ENCODE data around the gene LTO1. TPM values are rescaled to one million over a fixed set of nuclear protein-coding genes. Genes with fewer than 3 reads are reported as not detected.
"Not testable (repeated sequence)": the region's sequence is repeated elsewhere in the genome, so short reads cannot be mapped to it uniquely, and the experiment has no call there.

Gene LTO1
- total RNA-seq, 4 donors from 2014 or later: 23.5 to 40.0 (median 26.9) TPM

DNA sequence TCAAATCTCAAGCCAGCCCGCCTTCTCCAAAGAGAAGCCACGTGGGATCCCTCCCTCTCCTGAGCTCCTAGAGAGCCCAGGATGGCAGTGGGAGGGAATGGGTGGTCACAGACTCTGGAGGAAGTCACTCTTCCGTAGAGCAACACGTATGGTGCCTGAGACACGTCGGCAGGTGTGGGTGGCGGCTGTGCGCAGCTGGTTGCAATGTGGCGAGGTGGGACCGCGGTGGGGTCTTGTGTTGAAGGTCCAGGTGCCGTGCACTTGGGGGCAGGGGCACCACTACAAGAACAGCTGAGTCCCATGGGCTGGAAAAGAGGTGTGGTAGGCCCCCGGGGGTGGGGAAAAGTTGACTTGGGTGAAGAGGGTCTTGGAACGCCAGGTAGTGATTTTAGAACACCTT lies 47.6 kb downstream of the LTO1 start:
- intact Hi-C loops (cut with DNase I): no loop called here
- WGBS, 2 donors: 56 to 59% methylated on average over 14 of the region's 14 CpGs
- Histone ChIP-seq H3K9me3 (no peaks in the 10 kb centered on the region), H3K4me3 (replicated peaks in 1 of 3) (no peak overlapping the region), H3K27me3 (no peaks in the 10 kb centered on the region), H3K4me1 (no peaks in the 10 kb centered on the region), H3K27ac (no peak overlapping the region), H3K36me3 (no peaks in the 10 kb centered on the region)
- TF ChIP-seq CTCF (IDR thresholded peaks at IDR 0.05) (no peak), POLR2A (IDR thresholded peaks at IDR 0.05) (no peak)
- no peak for DNase-seq

- Histone ChIP-seq H3K9me3 (no peaks in the 10 kb centered on the region), H3K4me3 (replicated peaks in 1 of 3) (no peak overlapping the region), H3K4me1 (no peaks in the 10 kb centered on the region), H3K27ac (no peak overlapping the region), H3K36me3 (no peaks in the 10 kb centered on the region), H3K27me3 (no peaks in the 10 kb centered on the region)
- TF ChIP-seq CTCF (IDR thresholded peaks at IDR 0.05): no peak
- TF ChIP-seq POLR2A (IDR thresholded peaks at IDR 0.05): no peak
- intact Hi-C loops (cut with DNase I): no loop called here
- 79 to 89% methylated on average over 10 of the region's 10 CpGs for WGBS, 2 donors
- no peak for DNase-seq
Observed at GRCh38 chr11:69625476-69625875, 49.7 kb downstream of the LTO1 start.

- WGBS, 2 donors: 96 to 100% methylated on average over 1 of the region's 1 CpG
- no peaks in the 10 kb centered on the region for H3K9me3 ChIP-seq
- intact Hi-C loops (cut with DNase I): no loop called here
- DNase-seq: no peak
- no peak overlapping the region for H3K27ac ChIP-seq
- H3K4me1 ChIP-seq: no peaks in the 10 kb centered on the region
- no peak for TF ChIP-seq POLR2A (IDR thresholded peaks at IDR 0.05)
- no peak for TF ChIP-seq CTCF (IDR thresholded peaks at IDR 0.05)
- H3K36me3 ChIP-seq: no peaks in the 10 kb centered on the region
- no peaks in the 10 kb centered on the region for H3K27me3 ChIP-seq
- no peak overlapping the region for H3K4me3 ChIP-seq (replicated peaks in 1 of 3)
Observed at GRCh38 chr11:69624293-69624692, 50.9 kb downstream of the LTO1 start.

DNA sequence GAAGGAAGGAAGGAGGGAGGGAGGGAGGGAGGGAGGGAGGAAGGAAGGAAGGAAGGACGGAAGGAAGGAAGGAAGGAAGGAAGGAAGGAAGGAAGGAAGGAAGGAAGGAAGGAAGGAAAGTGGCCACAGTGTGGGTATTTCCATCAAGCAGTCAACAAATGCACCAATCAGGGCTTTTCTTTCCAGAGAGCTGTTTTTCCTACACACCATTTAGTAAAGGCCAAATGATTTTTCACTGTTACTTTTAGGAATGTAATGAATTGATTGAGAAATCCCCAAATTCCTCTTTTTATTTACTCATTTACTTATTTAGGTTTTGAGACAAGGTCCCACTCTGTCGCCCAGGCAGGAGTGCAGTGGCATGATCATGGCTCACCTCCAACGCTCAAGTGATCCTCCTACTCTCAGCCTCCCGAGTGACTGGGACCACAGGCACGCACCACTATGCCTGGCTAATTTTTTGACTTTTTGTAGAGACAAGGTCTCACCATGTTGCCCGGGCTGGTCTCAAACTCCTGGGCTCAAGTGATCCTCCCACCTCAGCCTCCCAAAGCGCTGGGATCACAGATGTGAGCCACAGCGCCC lies 53.0 kb downstream of the LTO1 start:
- H3K36me3 ChIP-seq; intact Hi-C loops (cut with DNase I); H3K4me3 ChIP-seq (replicated peaks in 1 of 3); DNase-seq; H3K27me3 ChIP-seq; H3K4me1 ChIP-seq; H3K9me3 ChIP-seq; H3K27ac ChIP-seq: not testable (repeated sequence)
- WGBS, 2 donors: 65 to 68% methylated on average over 8 of the region's 8 CpGs

DNA sequence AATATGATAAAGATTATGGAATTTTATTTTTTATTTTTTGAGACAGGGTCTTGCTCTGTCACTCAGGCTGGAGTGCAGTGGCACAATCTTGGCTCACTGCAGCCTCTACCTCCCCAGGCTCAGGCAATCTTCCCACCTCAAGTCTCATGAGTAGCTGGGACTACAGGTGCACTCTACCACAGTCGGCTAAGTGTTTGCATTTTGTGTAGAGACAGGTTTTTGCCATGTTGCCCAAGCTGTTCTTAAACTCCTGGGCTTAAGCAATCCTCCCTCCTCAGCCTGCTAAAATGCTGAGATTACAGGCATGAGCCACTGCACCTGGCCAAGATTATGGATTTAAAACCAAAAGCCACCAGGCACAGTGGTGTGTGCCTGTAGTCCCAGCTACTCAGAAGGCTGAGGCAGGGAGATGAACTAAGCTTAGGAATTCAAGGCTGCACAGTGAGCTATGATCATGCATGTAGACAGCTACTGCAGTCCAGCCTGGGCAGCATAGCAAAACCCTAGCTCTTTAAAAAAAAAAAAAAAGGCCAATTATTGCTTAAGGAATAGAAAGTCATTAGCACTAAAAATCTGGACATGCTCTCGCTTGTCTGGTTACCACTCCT lies 54.4 kb downstream of the LTO1 start:
- no peak for DNase-seq
- Histone ChIP-seq H3K9me3 (no peaks in the 10 kb centered on the region), H3K27me3 (no peaks in the 10 kb centered on the region), H3K27ac (no peak overlapping the region), H3K4me1 (no peaks in the 10 kb centered on the region), H3K4me3 (replicated peaks in 1 of 3) (no peak overlapping the region), H3K36me3 (no peaks in the 10 kb centered on the region)
- WGBS, 2 donors: 64 to 67% methylated on average over 2 of the region's 2 CpGs
- intact Hi-C loops (cut with DNase I): no loop called here
- TF ChIP-seq POLR2A (IDR thresholded peaks at IDR 0.05) (no peak), CTCF (IDR thresholded peaks at IDR 0.05) (no peak)
